ENCODE data around the gene EIF2S1. TPM values are rescaled to one million over a fixed set of nuclear protein-coding genes. Genes with fewer than 3 reads are reported as not detected.

EIF2S1 gene
- total and polyA plus RNA-seq, 4 donors = 32.3 to 84.6 (median 70.1) TPM

DNA sequence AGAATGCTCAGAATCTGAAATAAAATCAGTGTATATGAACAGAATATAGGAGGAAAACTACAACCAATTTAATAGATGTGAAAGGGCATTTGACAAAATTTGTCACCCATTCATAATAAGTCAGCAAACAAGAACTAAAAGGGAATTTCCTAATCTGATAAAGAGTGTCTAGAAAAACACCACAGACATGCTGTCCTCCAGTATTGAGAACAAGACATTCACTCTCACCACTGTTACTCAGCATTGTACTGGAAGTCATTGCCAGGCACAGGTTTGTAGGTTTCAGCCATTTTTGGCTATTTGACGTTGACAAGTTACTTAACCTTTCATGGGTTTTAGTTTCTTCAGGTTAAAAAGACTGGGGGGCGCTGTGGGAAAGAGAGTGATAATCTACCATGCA, 13.2 kb downstream of the EIF2S1 start:
- Histone ChIP-seq H3K4me3 (ENCODE audit: low read depth in 1 of 3, low read length in 3 of 3) (no peak overlapping the region), H3K9me3 (ENCODE audit: control insufficient read depth in 4 of 4, low read length in 3 of 4) (no peaks in the 10 kb centered on the region), H3K27me3 (ENCODE audit: control insufficient read depth in 4 of 4, insufficient read depth in 4 of 4, low read length in 3 of 4) (no peaks in the 10 kb centered on the region), H3K9ac (ENCODE audit: low read depth in 1 of 2, low read length in 2 of 2) (no peak overlapping the region), H3K27ac (ENCODE audit: low read depth in 1 of 2, low read length in 2 of 2) (no peak overlapping the region), H3K36me3 (ENCODE audit: control insufficient read depth in 4 of 4, insufficient read depth in 3 of 4, low read depth in 1 of 4, low read length in 3 of 4) (peaks cover 5 to 64% (median 48%) of the 10 kb centered on the region in 4 donors), H3K4me1 (ENCODE audit: control insufficient read depth in 4 of 4, insufficient read depth in 4 of 4, low read length in 3 of 4) (no peaks in the 10 kb centered on the region)
- TF ChIP-seq, protein P1, sequence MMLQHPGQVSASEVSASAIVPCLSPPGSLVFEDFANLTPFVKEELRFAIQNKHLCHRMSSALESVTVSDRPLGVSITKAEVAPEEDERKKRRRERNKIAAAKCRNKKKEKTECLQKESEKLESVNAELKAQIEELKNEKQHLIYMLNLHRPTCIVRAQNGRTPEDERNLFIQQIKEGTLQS (IDR thresholded peaks at IDR 0.05) = no peak
- TF ChIP-seq GABPA (IDR thresholded peaks at IDR 0.05 in 1 of 2, conservative IDR thresholded peaks at IDR 0.05 in 1 of 2) (no peak), HNF4A (conservative IDR thresholded peaks at IDR 0.05) (no peak), RXRA (IDR thresholded peaks at IDR 0.05) (no peak), SP1 (IDR thresholded peaks at IDR 0.05) (no peak), JUND (IDR thresholded peaks at IDR 0.05) (no peak), RAD21 (IDR thresholded peaks at IDR 0.05) (no peak), YY1 (IDR thresholded peaks at IDR 0.05) (no peak)
- TF ChIP-seq, protein P2, sequence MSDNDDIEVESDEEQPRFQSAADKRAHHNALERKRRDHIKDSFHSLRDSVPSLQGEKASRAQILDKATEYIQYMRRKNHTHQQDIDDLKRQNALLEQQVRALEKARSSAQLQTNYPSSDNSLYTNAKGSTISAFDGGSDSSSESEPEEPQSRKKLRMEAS (IDR thresholded peaks at IDR 0.05) = no peak
- TF ChIP-seq, protein P3, sequence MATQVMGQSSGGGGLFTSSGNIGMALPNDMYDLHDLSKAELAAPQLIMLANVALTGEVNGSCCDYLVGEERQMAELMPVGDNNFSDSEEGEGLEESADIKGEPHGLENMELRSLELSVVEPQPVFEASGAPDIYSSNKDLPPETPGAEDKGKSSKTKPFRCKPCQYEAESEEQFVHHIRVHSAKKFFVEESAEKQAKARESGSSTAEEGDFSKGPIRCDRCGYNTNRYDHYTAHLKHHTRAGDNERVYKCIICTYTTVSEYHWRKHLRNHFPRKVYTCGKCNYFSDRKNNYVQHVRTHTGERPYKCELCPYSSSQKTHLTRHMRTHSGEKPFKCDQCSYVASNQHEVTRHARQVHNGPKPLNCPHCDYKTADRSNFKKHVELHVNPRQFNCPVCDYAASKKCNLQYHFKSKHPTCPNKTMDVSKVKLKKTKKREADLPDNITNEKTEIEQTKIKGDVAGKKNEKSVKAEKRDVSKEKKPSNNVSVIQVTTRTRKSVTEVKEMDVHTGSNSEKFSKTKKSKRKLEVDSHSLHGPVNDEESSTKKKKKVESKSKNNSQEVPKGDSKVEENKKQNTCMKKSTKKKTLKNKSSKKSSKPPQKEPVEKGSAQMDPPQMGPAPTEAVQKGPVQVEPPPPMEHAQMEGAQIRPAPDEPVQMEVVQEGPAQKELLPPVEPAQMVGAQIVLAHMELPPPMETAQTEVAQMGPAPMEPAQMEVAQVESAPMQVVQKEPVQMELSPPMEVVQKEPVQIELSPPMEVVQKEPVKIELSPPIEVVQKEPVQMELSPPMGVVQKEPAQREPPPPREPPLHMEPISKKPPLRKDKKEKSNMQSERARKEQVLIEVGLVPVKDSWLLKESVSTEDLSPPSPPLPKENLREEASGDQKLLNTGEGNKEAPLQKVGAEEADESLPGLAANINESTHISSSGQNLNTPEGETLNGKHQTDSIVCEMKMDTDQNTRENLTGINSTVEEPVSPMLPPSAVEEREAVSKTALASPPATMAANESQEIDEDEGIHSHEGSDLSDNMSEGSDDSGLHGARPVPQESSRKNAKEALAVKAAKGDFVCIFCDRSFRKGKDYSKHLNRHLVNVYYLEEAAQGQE (IDR thresholded peaks at IDR 0.05) = no peak
- TF ChIP-seq, protein P4, sequence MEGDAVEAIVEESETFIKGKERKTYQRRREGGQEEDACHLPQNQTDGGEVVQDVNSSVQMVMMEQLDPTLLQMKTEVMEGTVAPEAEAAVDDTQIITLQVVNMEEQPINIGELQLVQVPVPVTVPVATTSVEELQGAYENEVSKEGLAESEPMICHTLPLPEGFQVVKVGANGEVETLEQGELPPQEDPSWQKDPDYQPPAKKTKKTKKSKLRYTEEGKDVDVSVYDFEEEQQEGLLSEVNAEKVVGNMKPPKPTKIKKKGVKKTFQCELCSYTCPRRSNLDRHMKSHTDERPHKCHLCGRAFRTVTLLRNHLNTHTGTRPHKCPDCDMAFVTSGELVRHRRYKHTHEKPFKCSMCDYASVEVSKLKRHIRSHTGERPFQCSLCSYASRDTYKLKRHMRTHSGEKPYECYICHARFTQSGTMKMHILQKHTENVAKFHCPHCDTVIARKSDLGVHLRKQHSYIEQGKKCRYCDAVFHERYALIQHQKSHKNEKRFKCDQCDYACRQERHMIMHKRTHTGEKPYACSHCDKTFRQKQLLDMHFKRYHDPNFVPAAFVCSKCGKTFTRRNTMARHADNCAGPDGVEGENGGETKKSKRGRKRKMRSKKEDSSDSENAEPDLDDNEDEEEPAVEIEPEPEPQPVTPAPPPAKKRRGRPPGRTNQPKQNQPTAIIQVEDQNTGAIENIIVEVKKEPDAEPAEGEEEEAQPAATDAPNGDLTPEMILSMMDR (IDR thresholded peaks at IDR 0.05; ENCODE audit: low read depth, low read length, missing input control) = no peak
- no peak for DNase-seq (ENCODE audit: low spot score)
- 88% methylated on average over 2 of the region's 2 CpGs for WGBS

DNA sequence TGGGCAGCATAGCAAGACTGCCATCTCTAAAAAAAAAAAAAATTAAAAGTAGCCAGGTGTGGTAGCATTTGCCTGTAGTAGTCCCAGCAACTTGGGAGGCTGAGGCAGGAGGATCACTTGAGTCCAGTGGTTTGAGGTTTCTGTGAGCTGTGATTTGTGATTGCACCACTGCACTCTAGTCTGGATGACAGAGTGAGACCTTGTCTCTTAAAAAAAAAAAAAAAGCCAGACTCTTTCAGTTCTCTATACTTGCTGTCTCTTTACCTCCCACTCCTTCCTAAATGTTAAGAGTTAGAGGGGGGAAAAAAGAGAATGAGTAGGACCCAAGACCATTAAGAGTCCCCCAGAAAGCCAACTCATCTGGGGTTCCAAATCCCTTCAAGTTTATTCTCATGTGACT, 17.8 kb downstream of the EIF2S1 start:
- H3K4me3 ChIP-seq (ENCODE audit: low read depth in 1 of 3, low read length in 3 of 3) = no peak overlapping the region
- no peak overlapping the region for H3K9ac ChIP-seq (ENCODE audit: low read depth in 1 of 2, low read length in 2 of 2)
- no peak for DNase-seq (ENCODE audit: low spot score)
- peaks cover 4 to 78% (median 71%) of the 10 kb centered on the region in 4 donors for H3K36me3 ChIP-seq (ENCODE audit: control insufficient read depth in 4 of 4, insufficient read depth in 3 of 4, low read depth in 1 of 4, low read length in 3 of 4)
- H3K4me1 ChIP-seq (ENCODE audit: control insufficient read depth in 4 of 4, insufficient read depth in 4 of 4, low read length in 3 of 4) = no peaks in the 10 kb centered on the region
- no peaks in the 10 kb centered on the region for H3K27me3 ChIP-seq (ENCODE audit: control insufficient read depth in 4 of 4, insufficient read depth in 4 of 4, low read length in 3 of 4)
- H3K27ac ChIP-seq (ENCODE audit: low read depth in 1 of 2, low read length in 2 of 2) = no peak overlapping the region
- no peaks in the 10 kb centered on the region for H3K9me3 ChIP-seq (ENCODE audit: control insufficient read depth in 4 of 4, low read length in 3 of 4)
- no peak for TF ChIP-seq EGR1 (IDR thresholded peaks at IDR 0.05; ENCODE audit: low read depth in 2 of 2)

DNA sequence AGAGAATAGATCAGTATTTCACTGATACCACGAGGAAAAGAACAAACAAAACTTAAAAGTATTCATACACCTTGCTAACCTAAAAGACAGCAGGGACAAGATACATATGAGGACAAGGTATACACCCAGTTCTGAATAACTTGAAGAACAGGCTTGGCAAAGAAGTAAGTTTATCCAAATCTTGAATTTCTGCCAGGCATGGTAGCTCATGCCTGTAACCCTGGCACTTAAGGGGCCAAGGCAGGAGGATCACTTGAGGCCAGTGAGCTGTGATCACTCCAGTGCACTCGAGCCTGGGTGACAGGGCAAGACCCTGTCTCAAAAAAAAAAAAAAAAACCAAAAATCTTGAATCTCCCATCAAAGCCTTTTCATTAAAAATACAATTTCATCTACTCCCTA, 25.0 kb downstream of the EIF2S1 start:
- WGBS = 82% methylated on average over 2 of the region's 2 CpGs
- Histone ChIP-seq H3K4me3 (ENCODE audit: low read depth in 1 of 3, low read length in 3 of 3) (no peak overlapping the region), H3K27ac (ENCODE audit: low read depth in 1 of 2, low read length in 2 of 2) (no peak overlapping the region), H3K9me3 (ENCODE audit: control insufficient read depth in 4 of 4, low read length in 3 of 4) (no peaks in the 10 kb centered on the region), H3K27me3 (ENCODE audit: control insufficient read depth in 4 of 4, insufficient read depth in 4 of 4, low read length in 3 of 4) (no peaks in the 10 kb centered on the region), H3K4me1 (ENCODE audit: control insufficient read depth in 4 of 4, insufficient read depth in 4 of 4, low read length in 3 of 4) (peaks cover 2 to 8% (median 4%) of the 10 kb centered on the region in 4 donors), H3K9ac (ENCODE audit: low read depth in 1 of 2, low read length in 2 of 2) (no peak overlapping the region), H3K36me3 (ENCODE audit: control insufficient read depth in 4 of 4, insufficient read depth in 3 of 4, low read depth in 1 of 4, low read length in 3 of 4) (peaks cover 0 to 56% (median 53%) of the 10 kb centered on the region in 4 donors)
- no peak for DNase-seq (ENCODE audit: low spot score)
- no peak for TF ChIP-seq RAD21 (IDR thresholded peaks at IDR 0.05)
- TF ChIP-seq GABPA (IDR thresholded peaks at IDR 0.05 in 1 of 2, conservative IDR thresholded peaks at IDR 0.05 in 1 of 2) = no peak
- TF ChIP-seq TAF1 (conservative IDR thresholded peaks at IDR 0.05) = no peak
- TF ChIP-seq, protein P1 (IDR thresholded peaks at IDR 0.05) = no peak
- TF ChIP-seq, protein P2 (IDR thresholded peaks at IDR 0.05) = no peak
- no peak for TF ChIP-seq HNF4G (IDR thresholded peaks at IDR 0.05)
- no peak for TF ChIP-seq EGR1 (IDR thresholded peaks at IDR 0.05; ENCODE audit: low read depth in 2 of 2)
- no peak for TF ChIP-seq NR2F2 (IDR thresholded peaks at IDR 0.05)
- TF ChIP-seq, protein P3 (IDR thresholded peaks at IDR 0.05) = no peak
- TF ChIP-seq FOXA1 (IDR thresholded peaks at IDR 0.05) = no peak
- no peak for TF ChIP-seq HNF4A (conservative IDR thresholded peaks at IDR 0.05)

Data from liver (tissue), 9 donors.